ENCODE data around the gene KREMEN1.

KREMEN1 gene

DNA sequence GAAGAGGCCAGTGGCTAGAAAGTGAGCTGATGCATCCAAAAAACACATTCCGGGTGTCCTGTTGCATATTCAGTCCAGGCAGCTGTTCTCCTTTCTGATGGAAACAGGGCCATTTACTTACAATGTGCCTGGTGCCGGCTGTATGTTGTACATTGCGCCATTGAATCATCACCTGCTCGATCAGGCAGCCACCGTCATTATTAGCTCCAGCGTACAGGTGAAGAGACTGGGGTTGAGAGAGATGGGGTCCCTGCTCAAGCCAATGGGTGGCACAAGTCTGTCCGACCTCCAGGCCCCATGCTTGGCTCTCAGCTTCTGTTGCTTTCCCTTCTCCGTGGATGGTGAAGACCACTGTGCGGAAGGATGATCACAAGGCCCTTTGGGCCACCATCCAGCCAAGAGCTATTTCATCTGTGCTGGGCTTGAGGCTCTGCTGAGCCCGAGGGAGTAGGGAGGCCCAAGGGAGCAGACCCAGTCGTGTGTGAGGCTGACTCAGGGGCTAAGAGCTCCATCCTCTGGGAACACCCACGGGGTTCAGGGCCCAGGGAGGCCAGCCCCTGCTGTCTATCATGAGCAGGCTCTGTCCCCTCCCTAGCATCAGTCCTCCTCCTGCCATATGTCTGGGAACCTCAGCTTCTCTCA is 112.1 kb downstream of the KREMEN1 start:
- no peak for DNase-seq (ENCODE audit: low read depth)

DNA sequence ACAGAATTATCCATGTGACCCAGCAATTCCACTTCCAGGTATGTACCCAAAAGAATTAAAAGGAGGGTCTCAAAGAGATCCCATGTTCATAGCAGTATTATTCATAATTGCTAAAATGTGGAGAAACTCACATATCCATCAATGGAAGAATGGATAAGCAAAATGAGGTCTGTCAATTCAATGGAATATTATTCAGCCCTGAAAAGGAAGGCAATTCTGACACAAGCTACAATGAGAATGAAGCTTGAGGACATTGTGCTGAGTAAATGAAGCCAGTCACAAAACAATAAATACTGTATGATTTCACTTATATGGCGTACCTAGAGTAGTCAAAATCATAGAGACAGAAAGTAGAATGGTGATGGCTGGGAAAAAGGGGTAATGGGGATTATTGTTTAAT is 113.5 kb downstream of the KREMEN1 start:
- DNase-seq (ENCODE audit: low read depth): no peak

DNA sequence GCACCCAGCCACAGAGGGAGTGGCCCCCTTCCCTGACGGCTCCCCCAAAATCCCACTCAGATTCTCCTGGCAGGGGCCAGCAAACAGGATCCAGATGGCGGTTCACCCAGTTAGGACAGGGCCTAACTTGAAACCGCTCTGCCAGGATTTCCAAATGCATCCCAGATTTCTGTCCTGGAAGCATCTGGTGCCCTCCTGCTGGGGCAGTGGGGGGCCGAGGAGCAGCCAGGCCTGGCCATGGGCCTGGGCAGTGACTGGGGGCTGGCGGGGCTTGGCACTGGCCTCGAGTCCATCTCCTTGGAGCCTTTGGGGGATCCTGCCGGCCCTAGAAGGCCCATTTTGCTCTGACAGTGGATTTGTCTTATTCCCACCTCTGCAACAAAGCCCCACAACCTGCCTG is 115.0 kb downstream of the KREMEN1 start:
- DNase-seq (ENCODE audit: low read depth): no peak

DNA sequence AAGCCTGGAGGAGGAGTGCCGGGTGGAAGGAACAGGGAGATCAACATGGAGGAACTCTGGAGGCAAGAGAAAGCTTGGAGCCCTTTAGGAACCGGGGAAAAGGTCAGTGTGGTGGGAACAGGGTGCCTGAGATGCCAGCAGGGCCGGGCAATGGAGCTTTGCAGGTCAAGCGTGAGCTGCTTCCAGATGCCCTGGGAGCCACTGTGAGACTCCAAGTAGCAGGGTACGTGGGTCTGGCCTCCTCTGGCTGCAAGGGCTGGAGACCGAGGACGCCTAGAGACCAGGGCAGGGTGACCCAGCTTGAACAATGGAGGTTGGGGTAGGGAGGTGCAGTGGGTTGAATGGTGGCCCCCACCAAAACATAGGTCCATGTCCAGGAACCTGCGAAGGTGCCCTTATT is 117.2 kb downstream of the KREMEN1 start:
- DNase-seq (ENCODE audit: low read depth): no peak

DNA sequence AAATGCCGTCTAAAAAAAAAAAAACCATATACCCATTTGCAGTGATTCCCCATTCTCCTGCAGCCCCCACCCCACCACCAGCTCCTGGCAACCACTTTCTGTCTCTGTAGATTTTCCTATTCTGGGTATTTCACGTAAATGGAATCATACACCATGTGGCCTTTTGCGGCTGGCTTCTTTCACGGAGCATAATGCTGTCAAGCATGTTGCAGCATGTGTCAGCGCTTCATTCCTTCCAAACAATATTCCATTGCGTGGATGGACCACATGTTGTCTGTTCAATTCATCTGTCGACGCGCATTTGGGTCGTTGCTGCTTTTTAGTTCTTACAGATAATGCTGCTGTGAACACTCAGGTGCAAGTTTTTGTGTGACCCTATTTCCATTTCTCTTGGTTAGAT is 118.1 kb downstream of the KREMEN1 start:
- no peak for DNase-seq (ENCODE audit: low read depth)

DNA sequence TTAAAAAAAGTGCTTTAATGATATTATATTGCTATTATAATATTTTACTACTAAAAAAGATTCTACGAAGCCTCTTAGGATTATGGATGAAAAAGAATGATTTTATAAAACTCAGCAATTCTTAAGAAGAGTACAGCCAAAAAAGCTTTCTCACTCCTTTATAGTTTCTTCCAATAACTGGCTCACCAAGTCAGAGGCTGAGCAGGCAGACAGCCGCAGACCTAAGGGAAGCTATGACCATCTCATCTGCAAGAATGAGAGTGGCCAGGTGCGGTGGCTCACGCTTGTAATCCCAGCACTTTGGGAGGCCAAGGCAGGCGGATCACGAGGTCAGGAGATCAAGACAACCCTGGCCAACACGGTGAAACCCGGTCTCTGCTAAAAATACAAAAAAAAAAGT is 120.2 kb downstream of the KREMEN1 start:
- no peak for DNase-seq (ENCODE audit: low read depth)

DNA sequence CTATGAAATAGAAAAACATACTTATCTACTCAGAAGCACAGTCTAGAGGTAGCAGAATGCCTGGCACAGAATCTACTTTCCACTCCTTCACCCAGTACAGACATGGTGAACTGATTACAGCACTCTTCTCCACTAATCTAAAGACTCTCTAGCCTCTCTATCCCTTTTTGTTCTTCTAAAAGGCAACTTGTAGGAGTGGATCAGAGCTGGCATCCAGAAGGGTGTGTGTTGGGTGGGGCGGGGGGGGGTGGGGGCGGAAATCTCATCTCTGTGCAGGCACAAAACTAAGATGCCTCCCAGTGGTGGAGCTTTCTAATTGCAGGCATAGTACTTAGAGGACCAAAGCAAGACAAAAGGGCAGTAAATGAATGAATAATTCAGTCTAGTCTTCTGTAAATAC is 121.3 kb downstream of the KREMEN1 start:
- DNase-seq (ENCODE audit: low read depth): no peak

DNA sequence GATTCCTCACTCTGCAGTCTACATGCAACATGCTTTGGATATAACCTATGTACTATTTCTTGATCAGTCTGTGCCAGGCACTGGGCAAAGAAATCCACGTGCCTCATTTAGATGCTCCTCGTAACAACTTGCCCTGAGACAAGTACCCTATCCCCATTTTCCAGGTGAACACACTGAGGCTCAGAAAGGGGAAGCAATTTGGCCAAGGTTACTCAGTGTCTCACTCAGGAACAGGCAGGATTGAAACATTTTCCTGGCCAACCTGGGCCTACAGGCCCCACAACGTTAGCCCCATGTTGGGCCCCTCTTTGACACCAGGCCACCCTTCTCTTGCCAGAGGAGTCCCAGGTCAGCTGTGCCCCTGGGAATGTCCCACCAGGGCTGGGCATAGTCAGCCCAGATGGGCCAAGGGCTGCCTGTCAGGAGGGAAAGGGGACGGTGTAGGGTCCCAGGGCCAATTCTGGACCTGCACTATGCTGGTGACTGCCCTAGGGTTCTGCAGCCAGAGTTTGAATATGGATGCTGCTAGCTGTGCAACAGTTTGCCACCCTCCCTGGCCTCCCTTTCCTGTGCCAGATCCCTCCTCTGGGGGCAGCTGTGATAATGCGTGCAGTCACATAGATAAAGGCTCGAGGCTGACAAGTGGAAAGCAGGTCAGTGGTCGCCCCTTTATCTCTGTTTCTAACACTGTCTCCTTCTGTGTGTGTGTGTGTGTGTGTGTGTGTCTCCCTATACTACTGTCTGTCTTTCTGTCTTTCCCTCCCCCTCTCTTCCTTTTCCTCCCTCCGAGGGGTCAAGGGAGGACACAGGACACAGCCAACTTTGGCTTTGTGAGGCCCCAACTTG is 122.5 kb downstream of the KREMEN1 start:
- no peak for DNase-seq (ENCODE audit: low read depth)

DNA sequence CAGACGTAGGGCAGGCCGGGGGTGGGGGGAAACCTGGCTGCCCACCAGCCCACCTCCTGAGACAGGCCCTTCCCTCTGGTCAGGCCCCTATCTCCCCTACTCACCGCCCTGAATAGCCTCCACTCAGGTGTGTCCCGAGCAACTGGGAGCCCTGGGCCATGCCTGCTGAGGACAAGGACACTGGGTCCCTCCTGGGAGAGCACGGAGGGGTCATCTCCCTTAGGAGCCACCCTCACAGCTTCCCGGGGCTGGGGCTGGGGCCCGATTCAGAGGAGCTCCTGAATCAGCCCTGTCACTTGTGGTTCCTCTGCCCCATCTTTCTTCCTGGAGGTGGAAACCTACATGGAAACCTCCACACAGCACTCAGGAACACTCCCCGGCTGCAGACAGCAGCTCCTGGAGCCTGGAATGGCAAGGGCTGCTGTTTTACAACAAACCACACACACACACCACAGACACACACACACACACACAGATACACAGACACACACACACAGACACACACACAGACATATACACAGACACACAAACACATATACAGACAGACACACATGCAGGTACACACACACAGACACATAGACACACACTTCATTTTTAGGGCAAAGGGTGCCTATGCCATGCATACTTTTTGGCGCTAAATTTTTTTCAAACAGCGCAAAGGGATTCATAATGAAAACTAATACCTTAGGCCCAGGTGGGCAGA is 123.3 kb downstream of the KREMEN1 start:
- no peak for DNase-seq (ENCODE audit: low read depth)

DNA sequence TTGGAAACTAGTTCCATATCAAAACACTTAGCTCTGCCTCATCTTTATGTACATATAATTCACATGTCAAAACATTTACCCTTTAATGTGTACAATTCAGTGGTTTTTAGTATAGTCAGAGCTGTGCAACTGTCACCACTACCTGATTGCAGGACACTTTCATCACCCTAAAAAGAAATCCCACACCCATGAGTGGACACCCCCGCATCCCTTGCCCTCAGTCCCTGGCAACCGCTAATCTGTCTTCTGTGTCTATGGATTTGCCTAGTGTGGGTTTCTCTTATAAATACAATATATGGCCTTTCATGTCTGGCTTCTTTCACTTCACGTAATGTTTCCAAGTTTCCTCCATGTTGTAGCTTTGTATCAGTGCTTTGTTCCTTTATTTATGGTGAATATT is 124.3 kb downstream of the KREMEN1 start:
- DNase-seq (ENCODE audit: low read depth): no peak

DNA sequence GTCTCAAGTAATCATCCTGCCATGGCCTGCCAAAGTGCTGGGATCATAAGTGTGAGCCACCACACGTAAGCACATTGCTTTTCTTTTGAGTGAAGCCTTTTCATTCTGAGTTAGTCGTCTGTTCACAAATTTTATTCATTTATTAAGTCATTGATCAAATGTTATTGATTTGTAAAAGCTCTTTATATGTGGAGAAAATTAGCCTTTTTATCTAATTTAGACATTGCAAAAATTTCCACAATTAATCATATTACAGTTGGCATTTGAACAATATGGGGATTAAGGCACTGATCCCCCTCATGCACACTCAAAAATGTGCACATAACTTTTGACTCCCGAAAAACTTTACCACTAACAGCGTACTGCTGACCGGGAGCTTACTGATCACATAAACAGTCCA is 125.4 kb downstream of the KREMEN1 start:
- DNase-seq (ENCODE audit: low read depth): no peak

DNA sequence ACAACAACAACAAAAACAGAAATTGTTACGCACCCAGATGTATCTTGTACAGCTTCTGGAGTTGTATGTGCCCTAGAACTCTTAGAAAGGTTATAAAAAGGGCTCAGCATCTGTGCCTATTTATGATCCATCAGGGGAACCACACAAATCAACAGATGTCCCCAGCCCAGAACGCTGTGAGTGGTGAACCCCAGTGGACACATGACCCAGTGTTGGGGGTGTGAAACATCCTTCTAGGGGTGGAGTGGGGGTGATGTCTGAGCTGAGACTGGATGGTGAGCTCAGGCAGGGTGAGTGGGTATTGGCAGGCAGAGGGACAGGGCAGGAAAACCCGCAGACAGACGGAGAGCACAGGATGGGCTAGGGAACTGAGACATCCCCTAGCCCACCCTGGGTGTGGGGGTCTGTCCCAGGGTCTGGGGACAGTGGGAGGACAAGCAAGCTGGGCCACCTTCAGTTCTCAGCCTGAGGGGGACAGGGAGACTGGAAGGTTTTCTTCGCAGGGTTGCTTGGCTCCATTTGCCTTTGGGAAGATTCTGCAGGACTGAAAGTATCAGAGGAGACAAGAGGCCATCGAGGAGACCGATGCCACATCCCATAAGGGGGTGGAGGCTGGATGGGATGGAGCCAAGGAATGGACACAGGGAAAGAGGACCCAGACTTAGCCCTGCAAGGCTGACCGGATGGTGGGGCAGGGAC is 127.0 kb downstream of the KREMEN1 start:
- DNase-seq (ENCODE audit: low read depth): no peak

DNA sequence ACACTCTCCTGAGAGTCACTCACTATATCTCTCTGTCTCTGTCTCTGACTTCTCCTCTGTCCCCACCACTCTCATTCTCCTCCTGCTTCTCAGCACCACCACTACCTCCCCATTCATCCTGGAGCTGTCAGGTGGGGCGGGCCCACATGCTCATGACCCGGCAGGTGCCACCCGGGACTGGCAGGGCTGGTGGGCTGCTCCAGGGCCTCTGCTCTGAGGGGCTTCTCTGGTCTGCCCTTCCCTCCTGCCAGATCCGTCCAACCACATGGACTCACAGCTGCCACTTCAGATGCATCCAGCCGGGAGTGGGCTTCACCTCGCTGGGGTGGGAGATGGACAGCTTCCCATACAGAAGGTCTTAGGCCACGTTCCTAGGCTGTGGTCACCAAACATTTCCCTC is 128.1 kb downstream of the KREMEN1 start:
- DNase-seq (ENCODE audit: low read depth): no peak

DNA sequence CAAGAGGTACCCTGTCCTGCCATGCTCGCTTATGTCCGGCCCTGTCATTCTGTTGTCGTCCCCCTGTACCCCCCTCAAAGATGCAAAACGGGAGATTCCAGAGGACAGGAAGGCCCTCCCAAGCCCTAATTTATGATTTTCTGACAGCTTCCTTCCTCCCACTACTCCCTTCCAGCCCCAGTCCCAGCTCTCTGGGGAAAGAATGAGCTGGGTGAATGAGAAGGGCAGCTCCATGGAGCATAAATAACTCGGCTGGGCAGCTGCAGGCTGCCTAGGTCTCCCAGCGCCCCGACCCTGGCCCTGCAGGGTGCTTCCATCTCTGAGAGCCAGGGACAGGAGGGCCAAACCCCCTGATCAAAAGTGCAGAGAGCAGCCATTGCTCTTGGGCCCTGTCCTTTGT is 128.9 kb downstream of the KREMEN1 start:
- no peak for DNase-seq (ENCODE audit: low read depth)

DNA sequence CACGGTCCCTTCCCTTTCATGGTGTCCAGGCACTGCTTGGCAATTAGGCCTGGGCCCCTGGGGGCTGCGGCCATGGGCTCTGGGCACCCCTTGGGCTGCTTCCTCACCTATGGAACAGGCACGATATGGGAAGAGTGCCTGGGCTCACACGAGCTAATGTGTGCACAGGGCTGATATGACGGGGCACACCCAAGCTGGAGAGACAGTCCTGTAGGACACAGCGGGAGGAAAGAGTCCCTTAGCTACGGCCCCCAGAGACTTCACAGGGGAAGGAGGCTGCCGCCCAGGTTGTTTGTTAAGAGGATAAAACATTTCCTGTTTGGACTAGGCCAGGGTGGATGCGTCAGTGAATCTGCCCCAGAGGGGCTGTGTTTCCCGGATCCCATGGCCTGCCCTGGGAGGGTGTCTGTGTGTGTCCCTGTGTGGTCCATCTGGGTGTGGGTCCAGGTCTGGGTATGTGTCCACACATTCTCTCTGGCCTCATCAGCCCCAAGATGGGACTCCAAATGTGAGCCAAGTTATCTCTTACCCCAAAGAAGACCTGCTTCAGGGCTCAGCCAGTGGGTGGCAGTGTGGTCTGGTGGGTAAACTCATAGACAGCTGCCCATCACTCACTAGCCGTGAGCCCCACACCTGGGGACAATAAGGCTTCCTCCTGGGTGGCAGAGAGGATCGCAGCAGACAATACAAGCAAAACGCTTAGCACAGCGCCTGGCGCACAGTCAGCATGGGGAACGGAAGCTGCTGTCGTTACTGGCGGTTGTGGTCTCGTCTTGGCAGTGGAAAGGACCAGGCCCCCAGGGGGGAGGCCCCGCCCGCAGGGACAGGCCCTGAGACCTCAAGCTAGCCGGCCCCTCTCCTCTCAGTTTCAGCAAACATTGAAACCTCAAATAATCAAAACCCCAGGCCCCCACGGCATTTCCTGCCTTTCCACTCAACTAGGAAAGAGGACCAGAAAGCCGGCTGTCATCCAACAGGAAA is 129.7 kb downstream of the KREMEN1 start:
- DNase-seq (ENCODE audit: low read depth): peak; percentile 21

DNA sequence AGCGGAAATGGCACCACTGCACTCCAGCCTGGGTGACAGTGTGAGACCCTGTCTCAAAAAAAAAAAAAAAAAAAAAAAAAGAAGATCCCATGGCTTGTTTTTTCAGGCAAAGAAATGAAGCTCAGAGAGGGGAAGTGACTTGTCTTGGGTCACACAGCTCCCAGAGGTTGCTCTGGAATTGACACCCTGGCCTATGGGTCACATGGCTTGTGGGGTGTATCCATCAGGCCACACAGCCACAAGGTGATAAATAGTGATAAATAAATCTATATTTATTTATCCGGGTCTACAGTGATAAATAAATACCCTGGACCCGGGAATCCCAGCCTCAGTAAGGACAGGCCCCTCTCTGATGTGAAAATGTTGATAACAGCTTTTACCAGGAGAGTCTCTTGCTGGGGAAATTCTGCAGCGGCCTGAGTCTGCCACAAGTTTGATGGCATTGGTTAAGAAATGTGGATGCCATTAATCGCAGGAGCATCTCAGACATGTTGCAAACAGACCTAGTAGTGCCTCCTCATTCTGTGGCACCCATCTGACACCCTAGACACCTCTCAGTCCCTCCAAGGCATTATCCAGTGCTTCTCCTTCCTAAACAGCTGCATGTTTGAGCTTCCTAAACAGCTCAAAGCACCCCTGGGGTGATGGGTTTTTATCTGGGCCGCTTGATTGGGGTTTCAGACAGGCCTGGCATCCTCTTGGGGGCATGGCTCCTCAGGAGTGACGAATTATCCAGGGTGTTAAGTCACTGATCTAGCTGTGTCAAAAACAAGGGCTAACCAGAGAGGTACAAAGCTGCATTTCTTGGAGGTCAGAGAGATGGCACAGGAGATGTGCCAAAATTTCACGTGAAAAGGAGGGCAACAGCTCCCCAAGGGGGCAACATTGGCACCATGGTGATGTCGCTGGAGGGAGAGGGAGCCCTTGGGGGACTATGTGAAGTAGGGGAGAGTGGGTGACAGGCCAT is 130.9 kb downstream of the KREMEN1 start:
- no peak for DNase-seq (ENCODE audit: low read depth)

DNA sequence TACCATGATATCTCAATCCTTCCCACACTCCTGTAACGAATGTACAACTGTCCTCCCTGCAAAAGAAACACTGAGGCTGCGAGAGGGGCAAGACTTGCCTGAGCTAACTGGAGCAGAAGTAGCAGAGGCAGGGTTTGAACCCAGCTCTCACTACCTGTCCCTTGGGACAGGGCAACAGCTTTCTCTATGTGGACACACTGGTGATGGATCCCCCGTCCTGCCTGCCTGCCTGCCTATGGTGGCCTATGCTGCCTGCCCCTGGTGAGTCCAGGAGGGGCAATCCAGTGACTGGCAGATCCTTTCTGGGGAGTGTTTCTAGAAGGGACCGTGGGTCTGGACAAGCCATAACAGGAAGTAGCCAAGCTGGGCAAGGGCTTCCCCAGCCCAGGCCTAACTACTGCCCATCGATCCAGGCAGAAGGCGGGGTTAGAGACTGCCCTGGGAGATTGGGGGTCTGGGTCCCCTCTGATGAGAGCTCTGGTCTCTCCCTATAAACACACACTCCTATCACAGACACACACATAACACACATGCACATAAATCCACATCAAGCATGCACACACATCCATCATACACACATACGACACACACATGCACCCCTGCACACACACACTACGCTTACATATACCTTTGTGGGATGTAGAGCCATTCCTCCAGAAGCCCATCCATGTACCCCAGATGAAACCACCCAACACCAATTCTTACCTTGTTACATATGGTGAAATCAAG is 131.8 kb downstream of the KREMEN1 start:
- DNase-seq (ENCODE audit: low read depth): no peak

DNA sequence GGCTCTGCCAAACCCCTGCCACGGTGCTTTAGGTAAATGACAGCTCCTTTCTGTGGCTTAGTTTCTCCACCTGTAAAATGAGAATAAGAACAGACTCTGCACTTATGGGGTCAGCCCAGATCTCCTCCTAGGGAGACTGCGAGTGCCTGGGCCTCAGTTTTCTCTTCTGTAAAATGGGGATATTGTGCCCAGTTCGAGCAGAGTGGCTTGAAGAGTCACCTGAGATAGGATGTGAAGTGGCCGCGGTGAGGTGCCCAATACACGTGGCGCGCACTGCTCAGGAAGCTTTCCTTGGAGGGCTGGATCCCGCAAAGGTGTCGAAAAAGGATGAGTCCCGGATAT is 132.4 kb downstream of the KREMEN1 start:
- no peak for DNase-seq (ENCODE audit: low read depth)

DNA sequence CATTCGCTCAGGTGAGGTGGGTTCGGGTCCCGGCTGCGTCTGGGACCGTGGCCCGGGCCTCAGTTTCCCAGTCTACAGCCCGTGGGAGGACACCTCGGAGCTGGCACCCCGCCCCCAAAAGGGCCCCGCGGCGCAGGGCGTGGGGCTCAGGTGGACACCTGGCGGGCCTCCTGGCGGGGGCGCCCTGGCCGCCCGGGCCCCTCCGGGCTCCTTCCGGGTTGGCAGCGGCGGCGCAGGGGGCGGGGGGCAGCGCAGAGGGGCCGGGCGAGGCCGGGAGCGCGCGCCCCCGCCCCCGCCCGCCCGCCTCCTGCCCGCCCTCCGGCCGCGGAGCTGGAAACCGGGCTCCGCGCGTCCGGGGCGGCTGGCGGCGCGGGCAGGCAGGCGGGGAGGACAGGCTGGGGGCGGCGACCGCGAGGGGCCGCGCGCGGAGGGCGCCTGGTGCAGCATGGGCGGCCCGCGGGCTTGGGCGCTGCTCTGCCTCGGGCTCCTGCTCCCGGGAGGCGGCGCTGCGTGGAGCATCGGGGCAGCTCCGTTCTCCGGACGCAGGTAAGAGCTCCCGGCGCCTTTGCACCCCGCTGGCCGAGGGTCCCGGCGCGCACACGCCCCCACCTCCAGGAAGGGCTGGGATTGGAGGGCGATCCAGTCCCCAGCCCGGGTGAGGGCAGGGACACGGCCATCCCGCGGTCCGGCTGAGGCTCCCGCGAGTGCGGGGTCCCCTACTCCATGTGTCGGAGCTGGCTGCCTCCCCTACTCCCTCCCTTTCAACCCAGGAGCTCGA is 132.9 kb downstream of the KREMEN1 start, which contains the start of gene EMID1:
EMID1 (plus strand) TSS at position 303 of the 778 bp plus-strand sequence; CDS start at position 446, 143 bp downstream.
- DNase-seq (ENCODE audit: low read depth): no peak
